ENCODE results near the gene NEU2.

DNA sequence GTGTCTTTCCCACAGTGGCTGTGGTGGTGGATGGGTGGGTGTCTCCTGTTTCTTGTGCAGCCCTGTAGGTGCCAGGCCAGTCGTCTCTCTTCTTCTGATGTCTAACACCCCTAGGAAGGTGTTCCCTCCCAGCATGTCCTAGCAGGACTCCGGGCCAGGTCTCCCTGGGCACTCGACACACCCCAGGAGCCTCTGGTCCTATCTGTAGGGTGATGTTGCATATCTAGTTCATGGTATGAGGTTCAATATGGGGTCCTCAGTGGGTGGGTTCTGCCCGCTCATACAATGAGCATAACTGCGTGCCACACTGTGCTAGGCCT lies 33.8 kb upstream of the NEU2 start:
- TF ChIP-seq, protein P1, sequence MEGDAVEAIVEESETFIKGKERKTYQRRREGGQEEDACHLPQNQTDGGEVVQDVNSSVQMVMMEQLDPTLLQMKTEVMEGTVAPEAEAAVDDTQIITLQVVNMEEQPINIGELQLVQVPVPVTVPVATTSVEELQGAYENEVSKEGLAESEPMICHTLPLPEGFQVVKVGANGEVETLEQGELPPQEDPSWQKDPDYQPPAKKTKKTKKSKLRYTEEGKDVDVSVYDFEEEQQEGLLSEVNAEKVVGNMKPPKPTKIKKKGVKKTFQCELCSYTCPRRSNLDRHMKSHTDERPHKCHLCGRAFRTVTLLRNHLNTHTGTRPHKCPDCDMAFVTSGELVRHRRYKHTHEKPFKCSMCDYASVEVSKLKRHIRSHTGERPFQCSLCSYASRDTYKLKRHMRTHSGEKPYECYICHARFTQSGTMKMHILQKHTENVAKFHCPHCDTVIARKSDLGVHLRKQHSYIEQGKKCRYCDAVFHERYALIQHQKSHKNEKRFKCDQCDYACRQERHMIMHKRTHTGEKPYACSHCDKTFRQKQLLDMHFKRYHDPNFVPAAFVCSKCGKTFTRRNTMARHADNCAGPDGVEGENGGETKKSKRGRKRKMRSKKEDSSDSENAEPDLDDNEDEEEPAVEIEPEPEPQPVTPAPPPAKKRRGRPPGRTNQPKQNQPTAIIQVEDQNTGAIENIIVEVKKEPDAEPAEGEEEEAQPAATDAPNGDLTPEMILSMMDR (IDR thresholded peaks at IDR 0.05 in 4 of 5, conservative IDR thresholded peaks at IDR 0.05 in 1 of 5) = no peak
- TF ChIP-seq POLR2A (IDR thresholded peaks at IDR 0.05) = no peak
